Measurements from ENCODE around the gene NPHS1.
"Not testable (repeated sequence)": the region's sequence is repeated elsewhere in the genome, so short reads cannot be mapped to it uniquely, and the experiment has no call there.

Gene NPHS1

DNA sequence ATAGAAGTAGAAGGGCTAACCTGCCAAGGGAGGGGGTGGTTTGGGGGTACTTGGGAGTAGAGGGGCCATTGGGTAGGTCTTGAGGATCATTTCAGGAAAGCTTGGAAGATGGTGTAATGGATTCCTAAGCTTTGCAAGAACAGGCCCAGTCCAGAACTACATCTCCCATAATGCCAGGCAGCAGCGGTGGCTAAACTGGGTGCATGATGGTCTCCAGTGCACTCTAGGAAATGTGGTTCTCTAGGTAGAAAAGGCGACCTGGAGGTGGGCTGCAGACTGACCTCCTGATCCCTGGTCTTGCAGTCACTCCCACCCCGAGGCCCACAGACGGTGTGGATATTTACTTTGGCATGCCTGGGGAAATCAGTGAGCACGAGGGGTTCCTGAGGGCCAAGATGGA lies 19.9 kb upstream of the NPHS1 start:
- DNase-seq: no peak

DNA sequence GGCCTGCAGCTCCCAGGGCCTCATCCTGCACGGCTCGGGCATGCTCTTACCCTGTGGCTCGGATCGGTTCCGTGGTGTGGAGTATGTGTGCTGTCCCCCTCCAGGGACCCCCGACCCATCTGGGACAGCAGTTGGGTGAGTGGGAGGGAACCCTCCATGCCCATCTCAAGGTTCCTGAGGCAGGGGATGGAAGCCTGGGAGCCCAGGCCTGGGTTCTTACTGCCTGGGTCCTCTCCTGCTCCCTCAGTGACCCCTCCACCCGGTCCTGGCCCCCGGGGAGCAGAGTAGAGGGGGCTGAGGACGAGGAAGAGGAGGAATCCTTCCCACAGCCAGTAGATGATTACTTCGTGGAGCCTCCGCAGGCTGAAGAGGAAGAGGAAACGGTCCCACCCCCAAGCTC lies 19.3 kb upstream of the NPHS1 start:
- no peak for DNase-seq

DNA sequence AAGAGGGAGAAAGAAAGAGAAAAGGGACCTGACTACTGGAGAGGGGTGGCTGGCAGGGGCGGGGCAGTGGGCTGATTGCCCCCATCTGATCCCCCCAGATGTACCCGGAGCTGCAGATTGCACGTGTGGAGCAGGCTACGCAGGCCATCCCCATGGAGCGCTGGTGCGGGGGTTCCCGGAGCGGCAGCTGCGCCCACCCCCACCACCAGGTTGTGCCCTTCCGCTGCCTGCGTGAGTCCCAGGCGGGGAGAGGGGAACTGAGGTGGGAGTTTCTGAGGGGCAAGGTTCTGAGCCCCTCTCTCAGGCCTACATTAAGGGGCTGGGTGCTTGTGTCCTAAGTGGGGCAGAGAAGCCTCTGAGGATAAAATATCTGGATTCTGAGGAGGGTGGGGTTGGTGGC lies 18.5 kb upstream of the NPHS1 start:
- no peak for DNase-seq

DNA sequence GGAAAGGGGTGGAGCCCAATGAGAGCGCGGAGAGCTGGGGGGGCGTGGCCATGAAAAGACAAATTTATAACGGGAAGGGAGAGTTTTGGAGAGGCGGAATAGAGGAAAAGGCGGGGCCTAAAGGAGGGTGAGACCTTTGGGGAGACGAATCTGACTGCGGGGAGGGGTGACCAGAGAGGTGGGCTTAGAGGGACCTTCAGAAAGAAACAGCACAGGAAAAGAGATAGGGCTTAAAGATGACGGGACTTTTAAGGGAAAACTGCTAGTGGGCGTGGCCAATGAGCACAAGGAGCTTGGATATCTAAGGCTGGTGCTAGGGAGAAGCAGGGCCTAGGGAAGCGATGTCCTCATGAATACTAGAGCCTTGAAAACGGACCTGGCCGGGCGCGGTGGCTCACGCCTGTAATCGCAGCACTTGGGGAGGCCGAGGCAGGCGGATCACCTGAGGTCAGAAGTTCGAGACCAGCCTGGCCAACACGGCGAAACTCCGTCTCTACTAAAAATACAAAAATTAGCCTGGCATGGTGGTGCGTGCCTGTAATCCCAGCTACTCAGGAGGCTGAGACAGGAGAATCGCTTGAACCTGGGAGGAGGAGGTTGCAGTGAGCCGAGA lies 17.9 kb upstream of the NPHS1 start:
- not testable (repeated sequence) for DNase-seq

DNA sequence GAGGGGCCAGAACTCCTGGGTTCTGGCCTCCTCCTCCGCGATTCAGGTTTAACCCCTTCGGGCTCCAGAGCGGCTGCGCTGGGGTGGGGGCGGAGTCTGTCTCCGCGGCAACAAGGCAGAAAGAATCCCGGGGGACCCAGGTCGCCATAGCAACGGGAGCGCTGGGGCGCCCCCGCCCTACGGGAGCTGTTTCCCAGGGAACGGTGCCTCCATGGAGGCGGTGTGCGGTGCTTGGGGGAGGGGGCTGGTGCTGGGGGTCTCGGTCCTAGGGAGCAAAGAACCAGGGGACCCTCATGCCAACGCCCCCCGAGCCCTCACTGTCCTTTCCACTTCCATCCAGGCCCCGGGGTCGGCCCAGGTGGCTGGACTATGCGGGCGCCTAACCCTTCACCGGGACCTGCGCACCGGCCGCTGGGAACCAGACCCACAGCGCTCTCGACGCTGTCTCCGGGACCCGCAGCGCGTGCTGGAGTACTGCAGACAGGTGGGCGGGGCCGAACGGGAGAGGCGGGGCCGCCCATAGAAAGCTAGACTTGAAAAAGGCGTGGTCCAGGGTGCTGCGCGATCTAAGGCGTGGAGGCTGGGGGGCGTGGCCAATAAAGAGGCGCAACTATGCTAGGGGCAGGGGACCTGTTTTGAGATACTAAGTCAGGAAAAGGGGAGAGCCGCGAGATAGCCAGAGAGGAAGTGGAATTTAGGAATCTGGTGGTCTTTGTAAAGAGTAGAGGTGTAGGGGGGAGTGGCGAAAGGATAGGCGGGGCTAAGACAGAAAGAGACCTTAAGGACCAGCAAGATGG lies 17.2 kb upstream of the NPHS1 start:
- peak; percentile 82 for DNase-seq

DNA sequence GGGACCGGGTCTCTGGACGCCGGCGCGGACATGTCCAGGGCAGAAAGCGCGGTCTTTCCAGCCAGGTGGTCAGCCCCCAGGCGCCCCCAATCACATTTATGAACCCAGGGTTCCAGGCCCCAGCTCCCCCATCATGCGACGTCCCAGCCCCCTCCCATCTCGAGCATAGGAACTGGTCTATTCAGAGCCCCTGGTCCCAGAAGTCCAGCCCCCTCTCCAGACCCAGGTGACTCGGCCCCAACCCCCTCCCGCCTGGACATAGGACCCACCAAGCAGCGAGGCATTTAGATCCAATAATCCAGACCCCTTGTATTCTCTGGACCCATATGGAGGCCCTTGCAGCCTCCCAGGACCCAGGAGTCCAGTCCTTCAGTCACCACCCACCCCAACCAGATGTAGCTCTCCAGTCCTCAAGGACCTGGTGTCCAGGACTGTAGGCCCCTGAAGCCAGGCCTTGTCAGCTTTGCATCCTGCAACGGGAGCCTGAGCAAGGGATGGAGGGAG lies 16.6 kb upstream of the NPHS1 start:
- no peak for DNase-seq

GRCh38 chr19:35868172-35868822 lies 16.0 kb upstream of the NPHS1 start, which contains the start of gene APLP1:
TSS of gene APLP1 (plus strand) at chr19:35868574. CDS start at chr19:35868637, 63 bp downstream.
- DNase-seq: peak; percentile 62

GRCh38 chr19:35863018-35863417 lies 10.7 kb upstream of the NPHS1 start:
- no peak for DNase-seq

DNA sequence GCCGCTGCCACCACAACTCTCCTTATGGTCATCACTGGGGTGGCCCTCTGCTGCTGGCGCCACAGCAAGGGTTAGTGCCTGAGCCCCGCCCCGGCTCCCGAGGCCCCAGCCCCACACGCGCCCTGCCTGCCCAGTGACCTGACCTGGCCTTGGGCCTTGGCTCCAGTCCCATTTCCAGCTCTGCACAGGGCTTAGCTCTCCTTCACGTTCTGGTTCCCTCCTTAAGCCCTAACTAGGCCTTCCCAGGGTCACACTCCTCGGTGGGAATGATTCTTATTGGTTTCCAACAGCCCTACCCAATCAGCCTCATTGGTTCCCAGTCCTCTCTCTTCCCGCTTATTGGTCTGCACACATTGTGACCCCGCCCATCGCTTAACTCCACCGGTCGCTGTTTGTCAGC lies 10.2 kb upstream of the NPHS1 start:
- no peak for DNase-seq

- no peak for DNase-seq
These were observed 9.4 kb upstream of the NPHS1 start for GRCh38 chr19:35861640-35862160.

DNA sequence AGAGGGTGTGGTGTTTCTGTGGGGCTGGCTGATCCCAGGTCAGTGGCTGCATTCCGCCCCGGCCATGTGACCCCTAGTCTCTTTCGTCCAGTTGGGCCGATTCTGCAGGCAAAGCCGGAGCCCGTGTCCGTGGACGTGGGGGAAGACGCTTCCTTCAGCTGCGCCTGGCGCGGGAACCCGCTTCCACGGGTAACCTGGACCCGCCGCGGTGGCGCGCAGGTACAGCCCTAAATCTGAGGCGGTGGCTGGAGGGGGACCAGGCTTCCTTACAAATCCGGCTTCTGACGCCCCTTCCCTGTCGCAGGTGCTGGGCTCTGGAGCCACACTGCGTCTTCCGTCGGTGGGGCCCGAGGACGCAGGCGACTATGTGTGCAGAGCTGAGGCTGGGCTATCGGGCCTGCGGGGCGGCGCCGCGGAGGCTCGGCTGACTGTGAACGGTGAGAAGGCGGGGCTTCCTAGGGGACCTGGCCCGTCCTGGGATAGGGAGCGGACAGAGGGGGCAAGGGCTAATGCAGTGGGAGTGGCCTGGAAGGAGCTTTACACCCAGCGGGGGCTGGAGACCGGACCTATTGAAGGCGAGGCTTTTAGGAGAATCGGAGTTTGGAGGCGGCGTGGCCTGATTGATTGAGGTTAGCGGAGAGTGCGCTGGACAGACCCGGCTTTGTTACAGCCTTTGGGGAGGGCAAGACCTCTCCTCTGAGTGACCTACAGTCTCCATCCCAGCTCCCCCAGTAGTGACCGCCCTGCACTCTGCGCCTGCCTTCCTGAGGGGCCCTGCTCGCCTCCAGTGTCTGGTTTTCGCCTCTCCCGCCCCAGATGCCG lies 8.7 kb upstream of the NPHS1 start:
- no peak for DNase-seq

- no peak for DNase-seq
These were observed 8.1 kb upstream of the NPHS1 start for GRCh38 chr19:35860436-35860817.

DNA sequence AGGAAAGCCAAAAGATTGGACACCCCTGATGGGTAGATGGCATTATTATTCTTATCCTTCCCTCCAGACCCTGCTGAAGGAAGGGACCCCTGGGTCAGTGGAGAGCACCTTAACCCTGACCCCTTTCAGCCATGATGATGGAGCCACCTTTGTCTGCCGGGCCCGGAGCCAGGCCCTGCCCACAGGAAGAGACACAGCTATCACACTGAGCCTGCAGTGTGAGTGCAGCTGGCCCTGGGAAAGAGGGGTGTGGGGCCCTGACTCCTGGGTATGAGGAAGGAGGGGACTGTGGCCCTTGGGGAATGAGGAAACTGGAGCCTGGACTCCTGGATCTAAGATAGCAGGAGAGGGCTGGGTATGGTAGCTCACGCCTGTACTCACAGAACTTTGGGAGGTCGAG lies 7.1 kb upstream of the NPHS1 start:
- no peak for DNase-seq

DNA sequence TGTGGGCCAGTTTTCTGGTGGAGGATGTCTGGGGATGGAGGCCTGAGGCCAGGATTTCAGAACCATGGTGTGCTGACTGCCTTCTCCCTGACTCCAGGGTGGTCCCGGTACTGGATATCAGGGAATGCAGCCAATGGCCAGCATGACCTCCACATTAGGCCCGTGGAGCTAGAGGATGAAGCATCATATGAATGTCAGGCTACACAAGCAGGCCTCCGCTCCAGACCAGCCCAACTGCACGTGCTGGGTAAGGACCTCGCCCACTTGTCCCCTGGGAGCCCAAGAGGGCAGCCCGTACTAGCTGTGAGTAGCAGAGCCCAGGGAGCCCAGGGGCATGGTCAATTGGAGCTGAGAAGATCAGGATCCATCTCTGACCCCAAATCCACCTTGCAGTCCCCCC lies 6.0 kb upstream of the NPHS1 start:
- no peak for DNase-seq

DNA sequence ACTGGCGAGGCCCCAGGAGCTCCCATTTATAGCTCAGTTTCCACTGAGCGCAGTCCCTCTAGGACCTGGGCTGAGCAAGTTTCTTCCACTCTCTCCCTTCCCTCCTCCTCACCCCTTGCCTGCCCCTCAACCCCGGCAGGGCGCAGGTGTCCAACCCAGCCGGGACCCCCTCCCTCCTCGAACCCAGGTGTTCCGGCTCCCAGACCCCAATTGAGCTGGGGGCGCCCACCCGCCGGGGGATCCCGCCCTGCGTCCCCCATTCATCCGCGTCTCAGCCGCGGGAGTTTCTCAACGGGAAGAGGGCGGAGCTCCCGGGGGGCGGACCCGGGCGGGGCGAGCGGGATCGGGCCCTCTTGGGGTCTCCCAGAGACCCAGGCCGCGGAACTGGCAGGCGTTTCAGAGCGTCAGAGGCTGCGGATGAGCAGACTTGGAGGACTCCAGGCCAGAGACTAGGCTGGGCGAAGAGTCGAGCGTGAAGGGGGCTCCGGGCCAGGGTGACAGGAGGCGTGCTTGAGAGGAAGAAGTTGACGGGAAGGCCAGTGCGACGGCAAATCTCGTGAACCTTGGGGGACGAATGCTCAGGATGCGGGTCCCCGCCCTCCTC lies 4.3 kb upstream of the NPHS1 start, which contains the start of gene KIRREL2:
KIRREL2 (plus strand) TSS at position 366 of the 604 bp plus-strand sequence; CDS start at position 575, 209 bp downstream.
- DNase-seq: no peak

DNA sequence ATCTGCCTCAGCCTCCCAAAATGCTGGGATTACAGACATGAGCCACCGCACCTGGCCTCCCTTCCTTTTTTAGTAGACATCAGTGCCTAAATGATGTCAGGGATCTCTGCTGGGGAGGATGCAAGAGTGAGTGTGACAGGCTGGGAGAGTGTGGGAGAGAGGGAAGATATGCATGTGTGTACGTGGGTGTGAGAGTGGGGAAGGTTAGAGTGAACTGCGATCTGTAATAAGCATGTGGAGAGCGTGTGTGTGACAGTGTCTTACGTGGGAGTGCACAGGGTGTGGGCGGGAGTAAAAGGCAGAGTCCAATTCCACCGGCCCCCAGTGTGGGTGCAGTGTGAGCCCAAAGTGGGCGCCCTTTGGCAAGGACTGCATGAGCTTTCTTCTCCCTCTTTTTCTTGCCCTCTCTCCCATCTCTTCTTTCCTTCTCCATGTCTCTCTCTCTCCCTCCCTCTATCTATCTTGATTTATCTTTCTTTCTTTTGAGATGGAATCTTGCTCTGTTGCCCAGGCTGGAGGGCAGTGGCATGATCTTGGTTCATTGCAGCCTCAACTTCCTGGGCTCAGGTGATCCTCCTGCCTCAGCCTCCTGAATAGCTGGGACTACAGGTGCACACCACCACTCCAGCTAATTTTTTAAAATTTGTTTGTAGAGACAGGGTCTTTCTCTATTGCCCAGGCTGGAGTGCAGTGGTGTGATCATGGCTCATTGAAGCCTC lies 893 bp upstream of the NPHS1 start:
- DNase-seq: no peak

DNA sequence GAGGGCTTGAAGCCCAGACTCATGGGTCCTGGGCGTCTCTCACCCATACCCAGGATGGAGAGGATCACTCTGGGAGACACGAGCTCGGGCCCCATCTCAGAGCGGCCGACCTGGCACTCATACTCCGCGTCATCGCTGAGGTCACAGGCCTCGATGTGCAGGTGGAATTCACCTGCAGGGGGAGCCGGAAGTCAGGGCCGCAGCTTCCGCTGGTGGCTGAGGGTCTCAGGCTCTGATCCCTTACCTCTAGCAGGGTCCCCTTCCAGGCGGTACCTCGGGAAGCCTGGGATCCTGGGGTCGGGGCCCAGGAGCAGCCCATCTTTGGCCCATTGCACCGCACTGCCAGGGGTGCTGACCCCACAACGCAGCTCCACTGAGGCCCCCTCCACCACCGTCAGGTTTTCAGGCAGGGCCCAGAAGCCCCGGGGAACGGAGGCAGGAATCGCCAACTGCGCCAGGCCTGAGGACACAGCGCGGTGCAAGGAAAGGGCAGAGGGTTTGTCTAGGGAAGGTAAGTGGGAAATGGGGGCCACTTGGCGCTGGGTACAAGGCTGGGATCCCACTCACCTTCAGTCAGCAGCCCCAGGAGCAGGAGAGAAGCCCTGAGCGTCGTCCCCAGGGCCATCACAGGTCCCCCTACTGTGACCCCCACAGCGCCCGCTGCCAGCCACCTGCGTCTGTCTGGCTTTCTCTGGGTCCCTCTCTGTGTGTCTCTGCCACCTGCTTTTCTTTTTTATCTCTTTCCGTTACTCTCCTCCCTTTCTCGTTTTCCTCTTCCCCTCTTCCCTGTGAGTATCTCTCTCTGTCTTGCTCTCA lies 883 bp downstream of the NPHS1 start:
- no peak for DNase-seq

- DNase-seq: no peak
These were observed 3.3 kb downstream of the NPHS1 start for GRCh38 chr19:35848919-35849505.

DNA sequence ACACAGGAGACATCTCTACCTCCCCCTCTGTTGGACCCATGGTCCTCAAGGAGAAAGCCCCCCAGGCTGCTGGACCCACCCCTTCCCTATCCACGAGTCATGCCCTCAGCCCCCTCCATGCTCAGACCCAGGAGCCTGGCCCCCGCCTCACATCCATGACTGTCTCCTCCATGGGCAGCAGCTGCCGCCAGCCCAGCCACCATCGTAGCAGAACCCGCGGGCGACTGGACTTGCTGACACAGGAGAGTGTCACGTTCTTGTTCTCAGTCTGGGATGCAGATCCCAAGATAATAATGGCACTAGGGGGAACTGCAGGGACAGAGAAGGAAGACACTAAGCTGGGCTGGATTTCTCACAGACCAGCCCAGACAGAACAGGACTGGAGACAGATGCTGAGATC lies 3.8 kb downstream of the NPHS1 start:
- DNase-seq: no peak

DNA sequence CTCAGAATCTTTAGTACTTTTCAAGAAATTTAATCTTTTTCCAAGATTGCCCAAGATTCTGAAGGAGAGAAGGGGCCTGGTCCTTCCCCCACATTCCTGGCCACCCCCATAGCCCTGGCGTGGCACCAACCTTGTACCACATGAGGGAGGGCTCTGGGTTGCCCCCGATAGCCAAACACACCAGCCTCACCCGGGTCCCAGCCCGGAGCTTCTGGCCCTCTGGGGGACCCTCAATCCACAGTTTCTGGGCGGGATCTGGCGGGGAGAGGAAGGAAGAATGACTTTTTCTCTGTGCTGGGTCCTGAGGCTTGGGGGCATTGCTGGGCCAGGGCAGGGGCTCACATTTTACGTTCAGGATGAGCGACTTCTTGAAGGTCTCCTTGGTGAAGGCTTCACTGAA lies 4.4 kb downstream of the NPHS1 start:
- no peak for DNase-seq

Measured in NCI-H510A (cell line).